Stimulated activated naive CD4-positive, alpha-beta T cell treated with Interleukin-2 at 50 U/mL for 16 hours (primary cell): ENCODE measurements around the gene CDC7.
"Not testable (repeated sequence)": the region's sequence is repeated elsewhere in the genome, so short reads cannot be mapped to it uniquely, and the experiment has no call there.

Source experiments
- DNase-seq: peaks from one replicate; lab custom pipeline; 2025; lab: John Stamatoyannopoulos, UW

Gene CDC7

GRCh38 chr1:91511386-91511785, 10.7 kb downstream of the CDC7 start:
- no peak for DNase-seq

- DNase-seq: no peak
These were observed 12.5 kb downstream of the CDC7 start for GRCh38 chr1:91513160-91513559.

GRCh38 chr1:91513706-91514105, 13.1 kb downstream of the CDC7 start:
- DNase-seq: no peak

- no peak for DNase-seq
These were observed 15.3 kb downstream of the CDC7 start for GRCh38 chr1:91515994-91516393.

- DNase-seq: not testable (repeated sequence)
These were observed 16.0 kb downstream of the CDC7 start for GRCh38 chr1:91516605-91517004.

GRCh38 chr1:91519167-91519566, 18.5 kb downstream of the CDC7 start:
- not testable (repeated sequence) for DNase-seq

- DNase-seq: no peak
These were observed 20.4 kb downstream of the CDC7 start for GRCh38 chr1:91520942-91521507.

GRCh38 chr1:91523482-91523881, 22.8 kb downstream of the CDC7 start:
- peak; percentile 43 for DNase-seq

GRCh38 chr1:91526496-91526895, 25.8 kb downstream of the CDC7 start:
- no peak for DNase-seq

GRCh38 chr1:91527266-91527765, 26.7 kb downstream of the CDC7 start:
- DNase-seq: no peak

GRCh38 chr1:91527781-91528180, 27.1 kb downstream of the CDC7 start:
- no peak for DNase-seq

GRCh38 chr1:91529856-91530255, 29.2 kb downstream of the CDC7 start:
- no peak for DNase-seq

GRCh38 chr1:91533361-91534024, 32.8 kb downstream of the CDC7 start:
- DNase-seq: no peak

- no peak for DNase-seq
These were observed 34.8 kb downstream of the CDC7 start for GRCh38 chr1:91535441-91535840.

- no peak for DNase-seq
These were observed 36.8 kb downstream of the CDC7 start for GRCh38 chr1:91537281-91537986.

GRCh38 chr1:91537987-91538304, 37.3 kb downstream of the CDC7 start:
- no peak for DNase-seq

GRCh38 chr1:91540910-91541309, 40.3 kb downstream of the CDC7 start:
- no peak for DNase-seq

GRCh38 chr1:91541918-91542533, 41.4 kb downstream of the CDC7 start:
- no peak for DNase-seq

GRCh38 chr1:91545506-91546300, 45.1 kb downstream of the CDC7 start:
- DNase-seq: no peak

- DNase-seq: no peak
These were observed 45.6 kb downstream of the CDC7 start for GRCh38 chr1:91546301-91546581.

GRCh38 chr1:91546876-91547275, 46.2 kb downstream of the CDC7 start:
- no peak for DNase-seq

GRCh38 chr1:91548376-91549040, 47.9 kb downstream of the CDC7 start:
- no peak for DNase-seq
